Caki2 (cell line): Measurements from ENCODE around the gene SEMA4B. TPM values are rescaled to one million over a fixed set of nuclear protein-coding genes. Genes with fewer than 3 reads are reported as not detected.
"Not testable (repeated sequence)": the region's sequence is repeated elsewhere in the genome, so short reads cannot be mapped to it uniquely, and the experiment has no call there.

Source experiments
- DNase-seq: peaks from one replicate; pipeline ENCODE4 v3.0.0-alpha.2; 2015; ENCODE audit warnings: low read depth
- in situ Hi-C: cut with HindIII; loops from 2 replicates; pipeline ENCODE4 v1.10.0; 2016; ENCODE audit warnings: low sequenced_read_pairs, low pct_unique_long_range_greater_than_20kb, mixed read lengths
- total RNA-seq: library from RNA; depleted of rRNA; stranded (reverse); fragments of >200 nt; shearing (Covaris generic); gene quantifications from 2 replicates; pipeline ENCODE4 v1.2.3, GENCODE V29; 2014; ENCODE audit warnings: low replicate concordance

The SEMA4B gene
- total RNA-seq, 1 experiment from 2014 or later, result 37.6 TPM

DNA sequence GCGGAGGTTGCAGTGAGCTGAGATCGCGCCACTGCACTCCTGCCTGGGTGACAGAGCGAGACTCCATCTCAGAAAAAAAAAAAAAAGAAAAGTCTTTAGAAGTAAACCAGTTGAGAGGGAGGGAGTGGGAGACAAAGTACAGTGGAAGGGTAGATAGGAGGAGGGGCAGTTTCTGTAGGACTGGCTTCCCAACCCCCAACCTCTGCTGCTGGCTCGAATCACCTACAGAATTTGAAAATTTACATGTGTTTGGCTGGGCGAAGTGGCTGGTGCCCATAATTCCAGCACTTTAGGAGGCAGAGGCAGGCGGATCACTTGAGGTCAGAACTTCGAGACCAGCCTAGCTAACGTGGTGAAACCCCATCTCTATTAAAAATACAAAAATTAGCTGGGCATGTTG lies 24.1 kb upstream of the SEMA4B start:
- no peak for DNase-seq
- in situ Hi-C loops, result no loop called here

GRCh38 chr15:90178468-90179435 lies 22.4 kb upstream of the SEMA4B start:
- in situ Hi-C loops, result no loop called here
- DNase-seq, result no peak

- in situ Hi-C loops, result no loop called here
- no peak for DNase-seq
Observed at GRCh38 chr15:90181776-90182175, 19.4 kb upstream of the SEMA4B start.

- in situ Hi-C loops, result no loop called here
- DNase-seq, result peak; percentile 96
Observed at GRCh38 chr15:90184119-90184785, 16.9 kb upstream of the SEMA4B start.

- peak; percentile 87 for DNase-seq
Observed at GRCh38 chr15:90184786-90185704, 16.1 kb upstream of the SEMA4B start.

DNA sequence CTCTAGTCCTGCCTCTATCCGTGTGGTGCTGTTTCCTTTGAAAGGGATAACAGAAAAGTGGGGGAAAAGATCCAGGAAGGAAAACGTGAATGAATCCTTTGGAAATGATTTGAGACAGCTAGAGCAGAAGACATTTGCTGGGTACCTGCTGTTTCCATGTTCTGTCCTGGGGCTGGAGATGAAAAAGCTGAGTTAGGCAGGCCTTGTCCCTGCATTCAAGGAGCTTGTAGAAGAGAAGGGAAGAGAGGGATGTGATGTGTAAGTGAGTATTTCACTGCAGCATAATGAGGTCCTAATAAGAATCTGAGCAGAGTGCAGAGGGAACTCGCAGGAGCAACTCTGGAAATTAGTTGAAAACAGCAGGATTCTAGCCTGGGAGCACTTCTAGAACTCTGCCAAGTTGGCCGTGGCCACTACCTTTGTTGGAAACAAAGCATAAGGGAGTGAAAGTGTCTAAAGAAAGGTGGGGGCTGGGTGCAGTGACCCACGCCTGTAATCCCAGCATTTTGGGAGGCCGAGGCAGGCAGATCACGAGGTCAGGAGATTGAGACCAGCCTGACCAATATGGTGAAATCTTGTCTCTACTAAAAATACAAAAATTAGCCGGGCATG lies 13.8 kb upstream of the SEMA4B start:
- in situ Hi-C loops, result no loop called here
- DNase-seq, result no peak

More at GRCh38 chr15:90184786-90185704, 16.1 kb upstream of the SEMA4B start:
- in situ Hi-C loops, result no loop called here

GRCh38 chr15:90188065-90188464 lies 13.1 kb upstream of the SEMA4B start:
- in situ Hi-C loops, DNase-seq: not testable (repeated sequence)

DNA sequence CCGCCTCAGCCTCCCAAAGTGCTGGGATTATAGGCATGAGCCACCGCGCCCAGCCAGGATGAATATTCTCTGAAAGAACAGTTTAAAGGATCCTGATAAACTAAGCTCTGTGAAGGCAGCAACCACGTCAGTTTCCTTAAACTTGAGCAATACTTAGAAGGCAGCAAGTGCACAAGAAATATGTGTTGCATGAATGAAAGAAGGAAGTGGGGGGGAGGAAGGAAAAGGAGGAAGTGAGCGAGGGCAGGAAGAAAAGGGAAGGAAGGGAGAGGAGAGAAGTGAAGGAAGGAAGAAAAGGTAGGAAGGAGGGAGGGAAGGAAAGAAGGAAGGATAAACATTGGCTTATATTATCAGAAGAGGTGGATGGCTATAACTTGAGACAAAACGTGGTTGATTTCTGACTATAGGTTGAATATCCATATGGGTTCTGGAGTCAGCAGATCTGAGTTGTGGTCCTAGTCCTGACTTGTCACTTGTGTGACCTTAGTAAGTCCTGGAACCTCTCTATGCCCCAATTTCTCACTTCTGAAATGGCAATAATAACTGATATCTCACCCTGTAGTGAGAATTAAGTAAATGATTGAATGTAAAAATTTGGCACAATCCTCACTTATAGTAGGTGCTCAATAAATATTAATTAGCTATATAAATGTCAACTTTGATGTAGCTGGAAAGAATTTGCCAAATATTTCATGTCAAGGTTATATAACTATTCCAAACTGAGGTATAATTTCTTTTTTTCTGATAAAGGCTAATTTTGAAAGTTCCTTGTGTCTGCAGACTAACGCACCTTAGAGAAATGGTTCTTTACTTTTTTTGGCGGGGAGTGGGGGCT lies 12.0 kb upstream of the SEMA4B start:
- in situ Hi-C loops, result no loop called here
- DNase-seq, result no peak

GRCh38 chr15:90189781-90190467 lies 11.2 kb upstream of the SEMA4B start:
- DNase-seq, result no peak
- in situ Hi-C loops, result no loop called here

- DNase-seq, result no peak
- in situ Hi-C loops, result no loop called here
Observed at GRCh38 chr15:90190606-90191343, 10.4 kb upstream of the SEMA4B start.

DNA sequence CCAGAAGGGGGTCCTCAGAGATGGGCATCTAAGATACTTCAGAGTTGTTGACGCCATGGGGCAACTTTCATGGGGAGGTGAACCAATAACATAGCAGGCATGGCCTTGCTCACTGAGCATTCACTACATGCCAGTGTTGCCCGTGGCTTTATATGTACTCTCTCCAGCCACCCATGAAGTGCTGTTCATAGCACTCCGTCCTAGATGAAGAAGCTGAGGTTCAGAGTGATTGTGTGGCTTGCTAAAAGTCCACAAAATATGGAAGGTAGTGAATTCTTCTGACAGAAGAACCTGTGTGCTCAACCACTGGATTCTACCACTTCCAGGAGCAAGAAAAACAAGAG lies 9.8 kb upstream of the SEMA4B start:
- in situ Hi-C loops, result no loop called here
- no peak for DNase-seq

DNA sequence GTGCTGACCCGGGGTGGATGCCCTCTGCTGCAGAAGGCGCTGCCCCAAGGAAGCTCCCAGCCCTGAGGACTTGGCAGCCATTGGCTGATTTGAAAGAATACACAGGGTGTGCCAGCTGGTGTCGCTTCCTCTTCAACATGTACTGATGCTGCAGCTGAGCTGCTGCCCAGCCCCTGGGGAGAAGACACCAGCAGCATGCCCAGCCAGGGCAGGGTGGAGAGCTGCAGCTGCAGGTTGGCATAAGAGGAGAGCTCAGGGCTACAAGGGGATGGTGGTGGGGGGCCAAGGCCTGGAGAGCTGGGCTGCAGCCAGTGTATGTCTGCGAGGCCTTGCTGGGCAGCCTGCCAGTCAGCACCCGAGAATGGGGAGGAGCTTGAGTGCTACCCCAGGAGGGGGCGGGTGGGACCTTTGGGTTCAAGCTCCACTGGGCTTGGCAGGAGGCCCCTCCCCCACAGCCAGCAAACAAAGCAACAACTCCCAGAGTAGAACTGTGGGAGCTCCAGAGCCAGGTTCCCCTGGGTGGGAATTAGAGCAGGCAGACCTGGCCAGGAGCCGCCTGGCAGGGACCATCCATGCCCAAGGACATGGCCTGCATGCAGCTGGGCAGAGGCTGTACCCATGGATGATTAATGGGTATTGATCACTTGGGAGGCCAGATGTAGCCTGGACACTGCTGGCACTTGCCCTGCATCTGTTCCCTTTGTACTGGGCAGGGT lies 9.2 kb upstream of the SEMA4B start:
- peak; percentile 96 for DNase-seq
- in situ Hi-C loops, result no loop called here

DNA sequence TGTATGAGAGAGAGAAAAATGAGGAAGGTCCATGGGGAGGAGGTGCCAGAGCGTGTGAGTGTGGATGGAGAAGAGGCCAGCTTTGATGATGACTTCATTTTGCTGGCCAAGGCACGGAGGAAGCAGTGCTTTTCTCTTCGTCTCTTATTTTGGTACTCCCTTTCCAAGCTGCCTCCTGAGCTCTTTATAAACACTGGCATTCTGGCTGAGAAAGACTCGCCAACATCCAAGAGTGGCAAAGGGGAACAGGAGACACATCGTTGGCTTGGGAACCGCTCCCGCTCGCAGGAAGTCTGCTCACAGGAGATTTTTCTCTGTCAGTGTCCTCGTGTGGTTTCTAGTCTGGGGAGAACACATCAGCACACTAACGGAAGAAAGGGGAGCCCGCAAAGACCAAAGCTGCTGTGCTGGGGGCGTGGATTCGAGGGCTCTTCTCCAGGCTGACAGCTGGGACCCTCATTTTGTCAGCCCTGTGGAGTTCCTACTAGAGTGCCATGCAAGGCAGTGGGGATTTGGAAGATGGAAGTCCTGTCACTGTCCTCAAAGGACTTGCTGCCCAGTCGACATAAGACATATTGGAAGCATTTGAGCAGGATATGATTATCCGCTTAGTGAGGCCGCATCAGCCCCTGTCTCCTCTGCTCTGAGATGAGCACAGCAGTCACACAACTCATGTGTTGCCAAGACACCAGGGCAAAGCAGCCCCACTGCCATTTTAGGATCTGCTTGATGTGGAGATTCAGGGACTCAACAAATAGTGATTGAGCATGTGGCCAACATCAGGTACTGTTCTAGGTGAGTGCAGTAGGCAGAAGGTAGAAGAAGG lies 8.0 kb upstream of the SEMA4B start:
- no peak for DNase-seq
- in situ Hi-C loops, result no loop called here

GRCh38 chr15:90194655-90195054 lies 6.5 kb upstream of the SEMA4B start:
- no peak for DNase-seq
- in situ Hi-C loops, result no loop called here
